GM18519 (cell line): Measurements from ENCODE around the gene GTF3C2.

Experiments
- ATAC-seq: cut with Tn5 transposase; IDR thresholded peaks from one replicate; pipeline ENCODE4 v1.9.1; 2021; ENCODE audit warnings: mild to moderate bottlenecking, moderate library complexity; ENCODE audit not compliant: unreplicated experiment, low FRiP score

The GTF3C2 gene, protein sequence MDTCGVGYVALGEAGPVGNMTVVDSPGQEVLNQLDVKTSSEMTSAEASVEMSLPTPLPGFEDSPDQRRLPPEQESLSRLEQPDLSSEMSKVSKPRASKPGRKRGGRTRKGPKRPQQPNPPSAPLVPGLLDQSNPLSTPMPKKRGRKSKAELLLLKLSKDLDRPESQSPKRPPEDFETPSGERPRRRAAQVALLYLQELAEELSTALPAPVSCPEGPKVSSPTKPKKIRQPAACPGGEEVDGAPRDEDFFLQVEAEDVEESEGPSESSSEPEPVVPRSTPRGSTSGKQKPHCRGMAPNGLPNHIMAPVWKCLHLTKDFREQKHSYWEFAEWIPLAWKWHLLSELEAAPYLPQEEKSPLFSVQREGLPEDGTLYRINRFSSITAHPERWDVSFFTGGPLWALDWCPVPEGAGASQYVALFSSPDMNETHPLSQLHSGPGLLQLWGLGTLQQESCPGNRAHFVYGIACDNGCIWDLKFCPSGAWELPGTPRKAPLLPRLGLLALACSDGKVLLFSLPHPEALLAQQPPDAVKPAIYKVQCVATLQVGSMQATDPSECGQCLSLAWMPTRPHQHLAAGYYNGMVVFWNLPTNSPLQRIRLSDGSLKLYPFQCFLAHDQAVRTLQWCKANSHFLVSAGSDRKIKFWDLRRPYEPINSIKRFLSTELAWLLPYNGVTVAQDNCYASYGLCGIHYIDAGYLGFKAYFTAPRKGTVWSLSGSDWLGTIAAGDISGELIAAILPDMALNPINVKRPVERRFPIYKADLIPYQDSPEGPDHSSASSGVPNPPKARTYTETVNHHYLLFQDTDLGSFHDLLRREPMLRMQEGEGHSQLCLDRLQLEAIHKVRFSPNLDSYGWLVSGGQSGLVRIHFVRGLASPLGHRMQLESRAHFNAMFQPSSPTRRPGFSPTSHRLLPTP

DNA sequence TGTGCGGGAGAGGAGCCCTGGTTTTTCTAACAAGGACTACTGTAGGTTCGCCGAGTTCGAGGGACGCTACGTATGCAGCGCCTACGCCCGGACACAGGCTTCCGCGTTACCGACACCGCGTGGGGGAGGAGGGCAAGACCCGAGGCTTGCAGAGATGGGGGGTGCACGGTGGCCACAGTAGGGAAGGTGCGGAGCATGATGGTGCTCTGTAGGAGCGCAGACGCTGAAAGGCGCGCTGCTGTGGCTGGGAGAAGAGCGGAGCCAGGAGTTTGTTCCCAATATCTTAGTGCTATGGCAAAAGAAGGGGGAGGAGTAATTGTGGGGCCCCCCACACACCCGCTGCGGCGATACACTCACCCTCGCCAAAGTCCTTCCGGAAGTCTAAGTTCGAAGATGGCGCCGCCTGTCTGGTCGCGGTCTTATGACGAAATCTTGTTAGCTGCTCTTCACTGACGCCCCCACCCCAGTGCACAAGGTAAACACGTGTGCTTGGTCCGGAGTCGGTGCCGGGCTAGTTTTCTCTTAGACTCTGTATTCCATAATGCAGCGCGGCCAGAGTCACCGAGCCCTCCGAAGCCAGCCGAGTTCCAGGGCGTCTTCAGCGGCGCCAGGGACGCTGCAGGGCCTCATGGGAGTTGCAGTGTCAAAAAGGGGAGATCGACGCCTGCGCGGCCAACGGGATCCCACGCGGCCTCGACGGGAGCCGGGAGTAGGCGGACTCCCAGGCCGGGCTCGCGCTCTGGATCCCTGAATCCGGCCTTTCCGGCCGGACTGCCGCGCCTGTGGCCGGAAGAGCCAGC lies at the start of gene GTF3C2:
Gene GTF3C2, minus strand, starts transcription at position 383 of the 800 bp plus-strand sequence. CDS start 13,210 bp downstream, outside the sequence.
- ATAC-seq, result peak; percentile 70

DNA sequence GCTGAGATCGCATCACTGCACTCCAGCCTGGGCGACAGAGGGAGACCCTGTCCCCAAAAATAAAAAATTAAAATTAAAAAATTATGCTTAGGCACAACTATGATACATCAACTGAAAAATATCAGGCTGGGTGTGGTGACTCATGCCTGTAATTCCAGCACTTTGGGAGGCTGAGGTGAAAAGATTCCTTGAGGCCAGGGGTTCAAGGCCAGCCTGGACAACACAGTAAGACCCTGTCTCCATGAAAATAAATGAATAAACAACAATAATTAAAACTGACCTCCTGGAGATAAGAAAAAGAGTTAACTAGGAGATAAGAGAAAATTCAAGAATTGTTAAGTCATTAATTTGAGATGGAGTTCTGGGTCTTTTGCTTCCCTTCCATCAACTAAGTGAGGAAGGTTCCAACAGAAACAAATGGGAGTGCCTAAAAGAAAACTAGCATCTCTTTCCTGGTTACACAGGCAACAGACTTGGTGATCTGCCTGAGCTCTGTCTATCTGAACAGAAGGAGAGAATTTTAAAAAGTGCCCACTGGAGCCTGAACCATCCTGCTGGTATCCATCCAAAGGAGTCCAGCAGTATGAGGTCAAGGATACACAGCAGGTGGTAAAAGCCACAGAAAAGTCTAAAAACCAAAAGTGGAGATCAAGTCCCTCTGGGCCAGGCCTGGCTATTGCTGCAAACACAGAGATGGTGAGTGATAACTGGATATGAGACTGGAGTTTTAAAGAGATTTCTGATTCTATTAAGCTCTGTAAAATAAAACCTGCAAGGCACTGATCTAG lies 44.0 kb upstream of the GTF3C2 start:
- no peak for ATAC-seq

DNA sequence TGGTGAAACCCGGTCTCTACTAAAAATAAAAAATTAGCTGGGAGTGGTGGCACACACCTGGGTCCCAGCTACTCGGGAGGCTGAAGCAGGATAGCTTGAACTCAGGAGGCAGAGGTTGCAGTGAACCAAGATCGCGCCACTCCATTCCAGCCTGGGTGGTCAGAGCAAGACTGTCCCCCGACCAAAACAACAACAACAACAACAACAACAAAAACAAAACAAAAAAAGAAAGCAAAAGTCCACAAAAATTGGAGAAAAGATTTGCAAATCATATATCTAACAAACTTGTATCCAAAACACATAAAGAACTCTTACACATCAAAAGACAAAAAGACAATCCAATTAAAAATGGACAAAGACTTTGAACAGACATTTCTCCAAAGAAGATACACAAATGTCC lies 42.4 kb upstream of the GTF3C2 start:
- no peak for ATAC-seq

DNA sequence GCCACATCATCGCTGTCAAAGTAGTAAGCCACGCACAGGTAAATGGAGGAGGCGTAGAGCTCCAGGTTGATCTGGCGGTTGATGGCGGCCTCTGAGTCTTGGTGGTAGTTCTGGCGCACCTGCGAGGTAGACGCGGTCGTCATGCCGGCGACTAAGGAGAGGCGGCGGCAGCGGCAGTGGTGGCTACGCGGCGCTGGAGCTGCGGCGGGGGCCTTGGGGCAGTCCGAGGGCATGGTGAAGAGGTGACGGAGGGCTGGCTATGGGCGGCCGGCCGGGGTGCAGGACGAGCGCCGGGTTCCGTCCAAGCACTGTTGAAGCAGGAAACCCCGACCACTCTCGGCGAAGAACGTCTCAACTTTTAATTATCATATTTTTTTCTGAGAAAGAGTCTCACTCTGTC lies 36.7 kb upstream of the GTF3C2 start:
- no peak for ATAC-seq

DNA sequence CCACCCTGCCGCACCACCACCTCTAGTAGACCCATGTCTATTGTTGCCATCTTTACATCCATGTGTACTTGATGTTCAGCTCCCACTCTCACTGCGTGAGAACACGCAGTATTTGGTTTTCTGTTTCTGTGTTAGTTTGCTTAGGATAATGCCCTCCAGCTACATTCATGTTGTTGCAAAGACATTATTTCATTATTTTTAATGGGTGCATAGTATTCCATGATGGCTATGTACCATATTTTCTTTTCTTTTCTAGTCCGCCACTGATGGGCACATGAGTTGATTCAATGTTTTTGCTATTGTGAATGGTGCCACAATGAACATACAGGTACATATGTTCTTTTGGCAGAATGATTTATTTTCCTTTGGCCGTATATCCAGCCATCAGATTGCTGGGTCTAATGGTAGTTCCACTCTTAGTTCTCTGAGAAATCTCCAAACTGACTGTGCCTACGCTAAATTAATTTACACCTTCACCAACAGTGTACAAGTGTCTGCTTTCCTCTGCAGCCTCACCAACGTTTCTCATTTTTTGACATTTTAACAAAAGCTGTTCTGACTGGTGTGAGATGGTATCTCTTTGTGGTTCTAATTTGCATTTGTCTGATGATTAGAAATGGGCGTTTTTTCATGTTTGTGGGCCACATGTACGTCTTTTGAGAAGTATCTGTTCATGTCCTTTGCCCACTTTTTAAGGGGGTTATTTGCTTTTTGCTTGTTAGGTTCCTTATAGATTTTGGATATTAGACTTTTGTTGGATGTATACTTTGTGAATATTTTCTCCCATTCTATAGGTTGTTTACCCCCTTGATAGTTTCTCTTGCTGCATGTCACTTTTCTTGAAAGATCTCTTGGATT lies 34.5 kb upstream of the GTF3C2 start:
- no peak for ATAC-seq

DNA sequence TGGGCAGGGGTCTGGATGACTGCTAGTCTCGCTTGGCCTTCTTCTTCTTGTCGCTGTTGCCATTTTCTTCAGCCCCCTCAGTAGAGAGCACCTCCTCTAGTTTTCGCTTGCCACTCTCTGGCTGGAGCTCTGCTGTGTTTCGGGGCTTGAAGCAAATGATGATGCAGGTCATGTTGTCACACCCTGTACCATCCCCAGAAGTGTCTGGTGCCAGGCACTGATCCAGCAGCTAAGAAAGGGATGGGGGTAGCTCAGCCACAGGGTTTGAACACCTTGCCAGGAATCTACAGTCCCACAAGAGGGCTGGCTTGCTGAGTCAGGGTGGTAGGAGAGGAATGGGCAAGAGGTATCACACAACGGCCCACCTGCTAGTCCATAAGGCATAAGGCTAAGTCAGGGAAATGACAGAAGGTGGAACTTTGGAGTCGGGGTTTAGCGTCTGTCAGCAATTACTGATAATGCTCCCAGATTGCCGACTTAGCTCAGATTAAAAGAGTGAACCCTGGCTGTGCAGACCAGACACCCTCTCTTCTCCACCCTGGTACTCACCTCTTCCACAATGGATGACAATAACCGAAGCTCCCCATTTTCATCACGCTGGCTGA lies 25.1 kb upstream of the GTF3C2 start:
- no peak for ATAC-seq

DNA sequence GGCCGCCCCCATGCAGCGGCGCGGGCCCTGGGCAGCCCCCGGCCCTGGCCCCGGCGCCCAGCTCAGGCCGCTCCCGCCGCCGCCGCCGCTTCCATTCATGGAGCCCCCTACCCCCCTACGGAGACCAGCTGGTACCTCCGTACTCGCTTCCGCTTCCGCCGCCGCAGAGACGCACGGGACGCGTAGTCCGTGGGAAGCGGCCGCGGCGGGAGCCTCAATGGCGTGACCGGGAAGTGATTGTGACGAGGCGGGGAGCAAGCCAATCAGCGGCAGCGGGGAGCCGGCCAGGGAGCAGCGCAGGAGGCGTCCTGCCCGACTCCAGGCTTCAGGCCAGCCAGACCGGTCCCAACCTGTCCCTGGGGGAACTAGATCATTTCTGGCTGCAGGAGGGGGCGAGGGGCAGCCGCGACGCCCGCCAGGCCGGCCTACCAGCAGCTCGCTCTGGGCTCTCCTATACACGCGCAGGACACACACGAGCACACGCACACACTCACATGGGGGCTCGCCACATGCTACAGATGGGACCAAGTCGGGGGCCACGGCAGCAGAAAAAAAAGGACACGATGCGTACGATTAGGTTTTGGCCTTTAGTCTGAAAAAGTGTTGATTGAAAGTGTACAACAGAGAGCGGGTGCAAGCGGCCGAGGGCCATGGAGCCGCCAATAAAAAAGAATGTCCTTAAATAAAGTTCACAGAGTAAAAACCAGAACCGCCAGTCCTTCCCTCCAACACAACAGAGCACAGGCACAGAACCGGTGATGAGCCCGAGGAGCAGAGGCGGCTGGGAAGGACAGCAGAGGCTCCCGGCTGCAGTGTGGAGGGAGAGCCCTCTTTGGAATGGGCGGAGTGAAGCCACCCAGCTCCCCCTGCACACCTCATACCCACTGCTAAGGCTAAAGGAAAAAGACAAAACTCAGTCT lies 24.3 kb upstream of the GTF3C2 start, which contains the start of gene ZNF513:
Gene ZNF513, minus strand, starts transcription at position 109 of the 920 bp plus-strand sequence. CDS start 208 bp downstream, outside the sequence.
- ATAC-seq, result peak; percentile 66

DNA sequence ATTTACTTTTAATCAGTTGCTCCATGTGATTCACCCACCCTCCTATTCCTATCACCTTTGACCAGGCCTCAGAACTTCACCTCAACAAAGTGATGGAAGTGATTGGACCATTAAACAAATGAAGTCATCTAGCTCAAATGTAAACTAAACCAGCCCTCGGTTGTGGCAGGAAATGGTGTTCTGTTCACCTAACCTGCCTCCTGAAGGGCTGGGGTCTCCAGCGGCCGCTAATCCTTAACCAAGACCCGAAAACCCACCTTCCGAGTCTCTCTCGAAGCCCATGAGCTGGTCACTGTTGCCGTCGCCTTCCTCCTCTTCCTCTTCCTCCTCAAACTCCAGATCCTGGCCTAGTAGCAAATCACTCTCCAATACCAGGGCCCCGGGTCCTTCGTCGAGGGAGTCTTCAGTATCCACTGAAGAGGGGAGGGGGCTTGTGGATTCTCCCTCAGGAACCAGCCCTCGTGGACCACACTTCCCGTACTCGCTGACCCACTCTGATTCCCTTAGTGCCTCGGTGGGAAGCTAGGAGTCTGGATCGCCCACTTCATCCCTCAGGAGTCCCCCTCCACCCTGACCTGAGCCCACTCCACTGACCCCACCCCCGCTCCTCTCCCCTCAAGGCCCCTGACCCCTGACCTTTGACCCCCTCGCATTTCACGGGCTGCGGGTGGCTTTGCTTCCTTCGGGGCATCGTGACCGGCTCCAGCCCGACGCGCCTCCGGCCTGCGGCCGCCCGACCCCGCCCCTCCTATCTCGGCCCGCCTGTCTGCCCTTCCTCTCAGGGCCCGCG lies 23.5 kb upstream of the GTF3C2 start:
- ATAC-seq, result no peak

DNA sequence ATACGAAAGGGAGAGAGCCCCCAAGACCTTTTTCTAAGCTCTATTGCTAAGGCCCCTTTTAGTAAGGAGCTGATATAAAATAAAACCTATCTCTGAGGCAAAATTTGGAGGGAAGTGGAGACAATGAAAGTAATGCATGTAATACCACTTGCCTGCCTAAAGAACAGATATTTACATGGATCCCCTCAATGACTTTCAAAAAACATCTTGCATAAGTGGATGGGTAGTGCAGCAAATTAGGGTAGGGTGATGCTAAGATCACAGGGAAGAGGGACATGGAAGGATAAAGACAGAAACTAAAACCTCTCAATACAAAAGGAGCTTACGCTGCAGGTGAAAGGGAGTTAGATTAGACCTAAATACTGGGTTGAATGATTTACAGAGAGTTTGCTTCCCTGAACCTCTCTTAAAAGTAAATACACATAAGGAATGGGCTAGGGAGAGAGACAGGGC lies 22.8 kb upstream of the GTF3C2 start:
- no peak for ATAC-seq

DNA sequence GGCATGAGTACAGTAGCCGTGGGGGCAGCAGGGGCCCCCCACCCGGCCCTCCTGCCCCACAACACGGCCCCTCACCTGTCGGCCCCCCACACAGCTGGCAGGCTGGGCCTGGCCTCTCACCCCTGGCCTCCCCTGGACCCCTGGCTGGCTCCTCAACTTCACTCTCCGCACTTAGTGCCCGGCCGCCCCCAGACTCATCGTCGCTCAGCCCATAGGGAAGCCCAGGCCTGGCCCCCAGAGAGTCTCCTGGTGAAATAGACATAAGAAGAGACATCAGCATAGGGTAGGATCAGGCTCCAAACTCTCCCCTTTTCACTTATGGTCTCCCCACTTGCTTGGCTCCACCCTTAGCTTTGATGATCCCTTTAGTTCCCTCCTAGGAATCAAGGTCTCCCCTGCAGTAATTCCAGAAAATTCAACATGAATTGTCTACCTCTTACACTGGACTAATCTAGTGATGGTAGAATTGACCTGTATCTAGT lies 22.3 kb upstream of the GTF3C2 start:
- ATAC-seq, result no peak

DNA sequence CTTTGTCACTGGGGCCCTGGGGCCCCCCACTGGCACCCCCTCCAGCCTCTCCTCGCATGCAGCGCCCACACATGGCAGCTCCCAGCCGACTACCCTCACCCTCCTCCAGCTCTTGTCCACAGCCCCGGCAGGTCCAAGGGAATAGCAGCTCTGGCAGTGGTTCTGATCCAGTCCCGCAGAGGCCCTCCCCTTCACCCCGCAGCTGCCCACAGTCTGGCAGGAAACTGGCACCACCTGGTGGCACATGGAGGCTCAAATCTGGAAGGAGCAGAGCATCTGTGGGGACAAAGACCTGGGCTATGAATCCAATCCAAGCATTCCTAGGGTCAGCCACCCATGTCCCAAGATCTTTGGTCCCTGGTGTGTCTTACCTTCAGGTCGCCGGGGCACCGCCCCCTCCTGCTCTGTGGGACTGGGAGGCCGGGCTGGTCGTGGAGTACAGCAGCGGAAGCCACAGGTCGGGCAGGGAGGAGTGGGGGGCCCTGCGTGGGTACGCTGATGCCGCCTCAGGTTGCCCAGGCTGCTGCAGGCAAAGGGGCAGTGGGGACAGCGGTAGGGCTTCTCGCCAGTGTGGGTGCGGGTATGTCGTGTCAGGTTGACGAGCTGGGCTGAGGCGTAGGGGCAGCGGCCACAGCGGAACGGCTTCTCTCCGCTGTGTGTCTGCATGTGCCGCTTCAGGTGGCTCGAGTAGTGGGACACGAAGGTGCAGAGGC lies 21.7 kb upstream of the GTF3C2 start:
- no peak for ATAC-seq

DNA sequence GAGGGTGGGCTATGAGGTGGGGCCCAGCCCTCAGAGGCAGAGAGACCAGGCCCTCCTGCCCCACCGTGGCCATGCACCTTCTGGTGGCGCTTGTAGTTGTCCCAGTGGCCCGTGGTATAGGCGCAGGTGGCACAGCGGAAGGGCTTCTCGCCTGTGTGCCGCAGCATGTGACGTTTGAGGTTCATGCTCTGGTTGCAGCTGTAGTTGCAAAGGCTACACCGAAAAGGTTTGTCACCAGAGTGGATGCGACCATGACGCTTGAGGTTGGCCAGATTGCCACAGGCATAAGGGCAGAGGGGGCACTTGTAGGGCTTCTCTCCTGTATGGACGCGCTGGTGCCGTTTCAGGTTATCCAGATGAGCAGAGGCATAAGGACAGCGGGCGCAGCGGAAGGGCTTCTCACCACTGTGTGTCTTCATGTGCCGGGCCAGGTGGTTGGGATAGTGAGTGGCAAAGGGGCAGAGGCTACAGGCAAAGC lies 21.1 kb upstream of the GTF3C2 start:
- ATAC-seq, result no peak

DNA sequence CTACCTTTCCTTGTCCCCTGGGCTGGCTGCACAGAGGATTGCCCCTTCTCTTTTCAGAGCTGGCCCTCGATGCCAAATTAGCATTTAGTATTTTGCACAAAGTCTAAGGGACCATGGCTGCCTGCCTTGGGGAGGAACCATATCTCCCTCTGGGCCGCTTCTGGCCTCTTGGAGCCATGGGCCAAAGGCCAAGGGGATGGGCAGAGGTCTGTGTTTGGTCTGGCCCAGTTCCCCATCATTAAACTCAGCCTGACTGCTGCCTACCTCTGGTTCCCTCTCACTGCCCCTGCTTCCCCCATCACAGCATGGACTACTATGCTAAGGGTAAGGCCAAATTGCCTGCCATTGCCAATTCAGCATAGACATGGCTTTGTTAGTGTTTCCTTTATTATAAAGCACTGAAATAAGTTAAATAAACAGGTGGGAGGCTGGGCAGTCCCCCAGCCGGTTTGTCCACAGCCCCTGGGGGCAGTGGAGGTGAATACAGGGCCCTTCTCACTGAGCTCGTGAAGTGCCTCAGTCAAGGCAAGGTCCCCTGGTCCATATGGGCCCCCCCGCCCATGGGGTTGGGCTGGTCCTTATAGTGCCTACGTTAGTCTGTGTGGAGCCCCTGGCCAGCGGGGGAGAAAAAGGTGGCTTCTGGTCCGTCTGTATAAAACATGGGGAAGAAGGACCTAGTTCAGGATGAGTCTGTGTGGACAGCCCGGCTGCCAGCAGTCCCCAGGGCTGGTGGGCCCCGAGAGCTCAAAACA lies 20.5 kb upstream of the GTF3C2 start:
- no peak for ATAC-seq

DNA sequence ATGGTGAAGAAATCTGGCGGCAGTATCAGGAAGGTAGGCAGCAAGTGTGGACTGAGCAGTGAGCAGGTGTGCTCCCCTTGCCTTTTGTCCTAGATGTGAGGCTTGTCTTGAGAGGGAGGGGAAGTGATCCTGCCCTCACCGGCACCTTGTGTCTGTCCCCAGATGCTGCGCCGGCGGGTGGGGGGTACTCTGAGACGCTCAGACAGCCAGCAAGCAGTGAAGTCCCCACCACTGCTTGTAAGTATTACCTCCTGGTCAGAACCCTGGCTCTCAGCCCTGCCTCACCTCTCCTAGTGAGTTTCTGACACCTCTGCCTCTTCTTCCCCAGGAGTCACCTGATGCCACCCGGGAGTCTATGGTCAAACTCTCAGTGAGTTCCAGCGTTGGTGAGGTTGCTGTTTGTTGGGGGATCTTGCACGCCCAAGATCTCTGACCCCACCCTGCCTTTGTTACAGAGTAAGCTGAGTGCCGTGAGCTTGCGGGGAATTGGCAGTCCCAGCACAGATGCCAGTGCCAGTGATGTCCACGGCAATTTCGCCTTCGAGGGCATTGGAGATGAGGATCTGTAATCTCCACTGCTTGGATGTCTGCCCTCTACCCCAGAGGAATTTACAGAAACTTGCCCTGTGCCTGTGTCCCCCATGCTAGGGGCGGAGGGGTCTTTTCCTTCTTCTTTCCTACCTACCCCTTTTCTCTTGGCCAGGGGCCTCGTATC lies 19.7 kb upstream of the GTF3C2 start:
- no peak for ATAC-seq
